Gastrocnemius medialis (tissue), 4 donors: ENCODE data around the gene CLSTN1.
"Not testable (repeated sequence)": the region's sequence is repeated elsewhere in the genome, so short reads cannot be mapped to it uniquely, and the experiment has no call there.

Experiments used
- CTCF ChIP-seq, 5 experiments: fragments of 450-650 bp in 3 of 5; fragments of 200-600 bp in 2 of 5; sonication (generic) in 2 of 5; IDR thresholded peaks in 4 of 5; conservative IDR thresholded peaks in 1 of 5; 1 replicate in 4 of 5; 2 replicates in 1 of 5; pipeline ENCODE4 v1.5.1; 2016 to 2019; ENCODE audit warnings: antibody characterized with exemption in 5 of 5, mild to moderate bottlenecking in 3 of 5, moderate library complexity in 3 of 5
- POLR2A ChIP-seq, 2 donors: fragments of 450-650 bp; IDR thresholded peaks; one replicate each; pipeline ENCODE4 v1.6.1; 2017; ENCODE audit warnings: antibody characterized with exemption in 2 of 2, mild to moderate bottlenecking in 2 of 2, moderate library complexity in 2 of 2

- not testable (repeated sequence) for TF ChIP-seq CTCF (IDR thresholded peaks at IDR 0.05 in 4 of 5, conservative IDR thresholded peaks at IDR 0.05 in 1 of 5); POLR2A (IDR thresholded peaks at IDR 0.05)
Observed at GRCh38 chr1:9762446-9762845, 61.3 kb downstream of the CLSTN1 start.
